Measurements from ENCODE around the gene PDCD1LG2.

PDCD1LG2 gene

GRCh38 chr9:5593904-5594303 lies 83.6 kb downstream of the PDCD1LG2 start:
- no peak overlapping the region for H3K4me3 ChIP-seq (ENCODE audit: low read depth, low read length)
- no peak for TF ChIP-seq CTCF (conservative IDR thresholded peaks at IDR 0.05; ENCODE audit: low read depth, low read length)
- DNase-seq (ENCODE audit: low read depth): no peak

- TF ChIP-seq CTCF (conservative IDR thresholded peaks at IDR 0.05; ENCODE audit: low read depth, low read length): no peak
- no peak overlapping the region for H3K4me3 ChIP-seq (ENCODE audit: low read depth, low read length)
- no peak for DNase-seq (ENCODE audit: low read depth)
These were observed 85.8 kb downstream of the PDCD1LG2 start for GRCh38 chr9:5596173-5596572.

- no peak for TF ChIP-seq CTCF (conservative IDR thresholded peaks at IDR 0.05; ENCODE audit: low read depth, low read length)
- DNase-seq (ENCODE audit: low read depth): peak; percentile 40
- H3K4me3 ChIP-seq (ENCODE audit: low read depth, low read length): peak overlapping the region; percentile 25
These were observed 98.2 kb downstream of the PDCD1LG2 start for GRCh38 chr9:5608298-5609225.

GRCh38 chr9:5609226-5609596 lies 98.9 kb downstream of the PDCD1LG2 start:
- TF ChIP-seq CTCF (conservative IDR thresholded peaks at IDR 0.05; ENCODE audit: low read depth, low read length): no peak
- DNase-seq (ENCODE audit: low read depth): no peak
- H3K4me3 ChIP-seq (ENCODE audit: low read depth, low read length): no peak overlapping the region

GRCh38 chr9:5610491-5610890 lies 100.2 kb downstream of the PDCD1LG2 start:
- DNase-seq (ENCODE audit: low read depth): no peak
- TF ChIP-seq CTCF (conservative IDR thresholded peaks at IDR 0.05; ENCODE audit: low read depth, low read length): no peak
- H3K4me3 ChIP-seq (ENCODE audit: low read depth, low read length): no peak overlapping the region

- no peak overlapping the region for H3K4me3 ChIP-seq (ENCODE audit: low read depth, low read length)
- no peak for DNase-seq (ENCODE audit: low read depth)
- TF ChIP-seq CTCF (conservative IDR thresholded peaks at IDR 0.05; ENCODE audit: low read depth, low read length): no peak
These were observed 101.2 kb downstream of the PDCD1LG2 start for GRCh38 chr9:5611321-5612184.
